Measurements from ENCODE around the gene HIP1.
"Not testable (repeated sequence)": the region's sequence is repeated elsewhere in the genome, so short reads cannot be mapped to it uniquely, and the experiment has no call there.

The HIP1 gene

GRCh38 chr7:75485355-75485978 lies 253.3 kb downstream of the HIP1 start:
- peak overlapping the region; percentile 71 for H3K4me3 ChIP-seq (ENCODE audit: low read depth, low read length)
- DNase-seq (ENCODE audit: low read depth), result not testable (repeated sequence)
